Middle frontal gyrus (tissue), 1 donor: Measurements from ENCODE around the gene ARHGEF40.
A peak's percentile ranks its signal among the peaks of the same experiment; 100 is the strongest.

Source experiments
- DNase-seq: peaks from one replicate; pipeline ENCODE4 v3.0.0-alpha.2; 2015; ENCODE audit warnings: low spot score; ENCODE audit errors: extremely low spot score

ARHGEF40 gene

DNA sequence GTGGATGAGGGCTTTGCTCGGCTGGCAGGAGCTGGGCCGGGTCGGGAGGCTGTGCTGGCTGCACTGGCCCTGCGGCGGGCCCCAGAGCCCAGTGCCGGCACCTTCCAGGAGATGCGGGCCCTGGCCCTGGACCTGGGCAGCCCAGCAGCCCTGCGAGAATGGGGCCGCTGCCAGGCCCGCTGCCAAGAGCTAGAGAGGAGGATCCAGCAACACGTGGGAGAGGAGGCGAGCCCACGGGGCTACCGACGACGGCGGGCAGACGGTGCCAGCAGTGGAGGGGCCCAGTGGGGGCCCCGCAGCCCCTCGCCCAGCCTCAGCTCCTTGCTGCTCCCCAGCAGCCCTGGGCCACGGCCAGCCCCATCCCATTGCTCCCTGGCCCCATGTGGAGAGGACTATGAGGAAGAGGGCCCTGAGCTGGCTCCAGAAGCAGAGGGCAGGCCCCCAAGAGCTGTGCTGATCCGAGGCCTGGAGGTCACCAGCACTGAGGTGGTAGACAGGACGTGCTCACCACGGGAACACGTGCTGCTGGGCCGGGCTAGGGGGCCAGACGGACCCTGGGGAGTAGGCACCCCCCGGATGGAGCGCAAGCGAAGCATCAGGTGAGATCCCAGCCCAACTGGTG lies 11.5 kb downstream of the ARHGEF40 start:
- no peak for DNase-seq

DNA sequence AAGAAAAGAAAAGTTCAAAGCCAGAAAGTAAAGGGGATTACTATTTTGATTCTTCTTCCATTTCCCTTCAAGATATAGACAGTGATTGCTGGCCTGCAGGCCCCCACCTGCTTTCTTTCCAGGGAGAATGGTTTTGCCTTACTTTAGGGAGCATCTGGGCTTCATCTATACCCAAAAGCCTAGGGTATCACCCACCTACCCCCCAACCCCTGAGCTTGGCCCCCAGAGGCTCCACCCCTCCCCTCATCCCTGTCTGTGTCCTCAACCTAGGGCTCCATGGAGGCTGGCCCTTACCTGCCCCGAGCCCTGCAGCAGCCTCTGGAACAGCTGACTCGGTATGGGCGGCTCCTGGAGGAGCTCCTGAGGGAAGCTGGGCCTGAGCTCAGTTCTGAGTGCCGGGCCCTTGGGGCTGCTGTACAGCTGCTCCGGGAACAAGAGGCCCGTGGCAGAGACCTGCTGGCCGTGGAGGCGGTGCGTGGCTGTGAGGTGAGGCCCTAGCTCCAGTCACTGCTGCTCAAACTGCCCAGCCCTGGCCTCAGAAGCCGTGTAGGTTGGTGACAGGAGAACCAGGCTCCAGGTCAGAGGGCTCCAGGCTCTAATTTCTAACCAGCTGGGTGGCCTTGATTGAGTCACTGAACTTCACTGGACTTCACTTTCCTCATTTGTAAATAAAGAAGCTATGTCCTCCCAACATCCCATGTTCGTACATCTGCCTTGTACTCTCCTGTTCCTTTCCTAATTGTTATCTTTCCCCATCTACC lies 13.6 kb downstream of the ARHGEF40 start:
- DNase-seq = no peak

DNA sequence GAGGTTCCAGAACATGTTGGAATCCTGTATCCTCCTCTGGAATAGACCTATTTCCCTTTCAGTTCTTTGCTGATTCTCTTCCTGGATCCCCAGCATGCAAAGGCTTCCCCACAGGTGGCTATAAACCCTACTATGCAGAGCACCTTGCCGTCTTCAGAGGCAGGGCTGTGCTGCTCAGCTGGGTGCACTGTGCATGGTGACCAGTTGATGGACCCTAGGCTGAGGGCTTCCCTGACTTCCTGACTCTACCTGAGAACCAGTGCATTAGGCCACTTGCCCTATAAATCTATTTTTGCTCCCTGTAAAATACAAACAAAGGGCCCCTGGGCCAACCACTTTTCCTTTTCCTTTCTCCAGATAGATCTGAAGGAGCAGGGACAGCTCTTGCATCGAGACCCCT lies 14.3 kb downstream of the ARHGEF40 start:
- DNase-seq = no peak

DNA sequence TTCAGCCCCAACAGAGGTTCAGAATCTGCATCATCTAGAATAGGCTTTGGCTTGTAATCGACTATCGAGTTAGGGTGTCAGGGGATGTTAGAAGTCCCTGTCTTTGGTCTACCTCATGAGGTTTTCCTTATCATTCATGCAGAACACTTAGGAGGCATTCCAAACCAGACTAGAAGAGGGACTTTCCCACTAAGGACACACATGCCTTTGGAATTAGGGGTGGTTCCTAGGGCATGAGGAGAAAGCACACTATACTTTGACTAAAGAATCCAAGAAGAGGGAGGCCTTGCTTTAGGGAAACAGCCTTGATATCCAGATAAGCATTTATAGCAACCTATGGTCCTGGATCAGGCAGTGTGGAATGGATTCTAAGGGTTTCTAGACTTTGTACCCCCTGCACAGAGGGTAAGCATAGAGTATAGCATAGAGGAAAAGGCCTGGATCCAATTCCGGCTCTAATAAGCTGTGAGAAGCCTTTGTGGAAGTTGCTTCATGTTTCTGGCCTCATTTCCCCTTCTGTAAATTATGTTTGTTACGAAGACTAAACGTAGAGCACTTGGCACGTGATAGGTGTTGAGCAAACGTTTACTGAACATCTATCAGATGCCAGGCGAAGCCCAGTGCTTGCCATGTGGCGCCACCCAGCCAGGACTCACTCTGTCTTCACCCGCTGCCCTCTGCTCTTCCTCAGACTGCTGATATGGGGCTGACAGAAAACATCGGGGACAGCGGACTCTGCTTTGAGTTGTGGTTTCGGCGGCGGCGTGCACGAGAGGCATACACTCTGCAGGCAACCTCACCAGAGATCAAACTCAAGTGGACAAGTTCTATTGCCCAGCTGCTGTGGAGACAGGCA lies 15.1 kb downstream of the ARHGEF40 start:
- no peak for DNase-seq

DNA sequence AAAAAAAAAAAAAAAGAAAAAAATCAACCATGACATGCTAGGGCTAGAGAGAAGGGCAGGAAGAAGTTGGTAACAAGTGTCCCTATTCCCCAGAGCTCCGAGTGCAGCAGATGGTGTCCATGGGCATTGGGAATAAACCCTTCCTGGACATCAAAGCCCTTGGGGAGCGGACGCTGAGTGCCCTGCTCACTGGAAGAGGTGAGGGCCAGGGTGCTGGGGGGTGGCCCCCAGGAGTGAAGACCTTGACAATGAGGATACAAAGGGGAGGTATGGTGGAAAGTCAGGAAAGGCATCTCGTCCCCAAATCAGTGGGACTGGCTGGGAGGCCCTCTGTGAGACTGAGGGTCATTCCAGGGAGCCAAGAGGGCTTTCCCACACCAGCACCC lies 16.8 kb downstream of the ARHGEF40 start:
- DNase-seq = no peak

DNA sequence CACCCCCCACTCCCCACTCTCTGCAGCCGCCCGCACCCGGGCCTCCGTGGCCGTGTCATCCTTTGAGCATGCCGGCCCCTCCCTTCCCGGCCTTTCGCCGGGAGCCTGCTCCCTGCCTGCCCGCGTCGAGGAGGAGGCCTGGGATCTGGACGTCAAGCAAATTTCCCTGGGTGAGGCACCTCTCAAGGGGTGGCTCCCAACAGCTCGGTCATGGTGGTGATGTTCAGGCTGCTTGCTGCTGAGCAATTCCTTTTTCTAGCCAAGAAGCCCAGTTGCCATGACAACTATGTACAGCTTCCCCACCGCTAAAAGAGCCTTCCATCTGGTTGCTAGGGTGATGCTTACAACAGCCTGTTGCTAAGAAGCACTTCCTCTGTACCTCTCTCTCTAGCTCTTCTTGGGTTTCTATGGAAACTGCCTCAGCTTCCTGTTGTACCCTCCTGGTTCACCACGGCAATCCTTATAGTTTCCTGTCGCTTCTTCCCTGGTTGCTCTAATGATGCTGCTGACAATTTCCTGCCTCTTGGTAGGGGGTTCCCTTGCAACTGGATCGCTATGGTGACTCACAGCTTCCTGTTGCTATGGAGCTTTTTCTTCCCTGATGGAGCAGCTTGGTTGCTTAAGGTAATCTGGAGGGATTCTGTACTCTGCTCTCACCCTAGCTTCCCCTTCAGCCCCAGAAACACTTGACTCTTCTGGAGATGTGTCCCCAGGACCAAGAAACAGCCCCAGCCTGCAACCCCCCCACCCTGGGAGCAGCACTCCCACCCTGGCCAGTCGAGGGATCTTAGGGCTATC lies 17.4 kb downstream of the ARHGEF40 start:
- DNase-seq = peak; percentile 73

DNA sequence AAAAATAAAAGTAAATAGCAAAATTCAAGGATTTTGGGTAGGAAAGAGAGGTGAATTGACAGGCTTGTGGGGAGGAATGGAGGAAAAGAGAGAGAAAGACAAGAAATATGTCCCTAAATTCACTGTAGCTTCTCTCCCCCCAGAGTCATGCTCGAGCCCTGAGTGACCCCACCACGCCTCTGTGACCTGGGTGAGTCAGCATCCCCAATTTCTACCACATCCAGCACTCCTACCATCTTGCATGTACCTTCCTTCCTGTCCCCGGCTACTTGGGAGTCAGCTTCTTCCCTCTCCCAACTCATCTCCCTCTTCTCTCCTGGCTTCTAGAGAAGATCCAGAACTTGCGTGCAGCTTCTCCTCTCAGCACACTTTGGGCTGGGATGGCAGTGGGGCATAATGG lies 18.6 kb downstream of the ARHGEF40 start:
- no peak for DNase-seq

DNA sequence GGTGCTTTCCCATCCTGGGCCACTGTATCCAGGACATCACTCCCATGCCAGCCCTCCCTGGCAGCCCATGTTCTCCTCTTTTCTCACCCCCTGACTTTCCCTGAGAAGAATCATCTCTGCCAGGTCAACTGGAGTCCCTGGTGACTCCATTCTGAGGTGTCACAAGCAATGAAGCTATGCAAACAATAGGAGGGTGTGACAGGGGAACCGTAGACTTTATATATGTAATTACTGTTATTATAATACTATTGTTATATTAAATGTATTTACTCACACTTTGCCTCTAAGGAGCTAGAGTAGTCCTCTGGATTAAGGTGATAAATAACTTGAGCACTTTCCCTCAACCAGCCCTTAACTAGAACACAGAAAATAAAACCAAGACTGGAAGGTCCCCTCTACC lies 19.2 kb downstream of the ARHGEF40 start:
- DNase-seq = no peak

DNA sequence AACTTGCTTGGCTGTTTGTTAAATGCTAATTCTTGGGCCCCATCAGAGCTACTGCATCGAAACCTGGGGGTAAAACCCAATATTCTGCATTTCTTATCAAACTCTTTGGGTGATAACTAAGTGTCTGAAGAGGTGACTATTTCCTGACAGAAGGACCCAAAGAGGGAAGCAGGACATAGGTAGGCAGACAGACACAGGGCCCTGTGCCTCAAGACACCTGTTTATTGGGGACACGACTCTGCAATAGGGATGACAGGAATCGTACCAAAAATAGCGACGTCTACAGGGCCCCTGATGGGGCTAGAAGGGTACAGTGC lies 19.7 kb downstream of the ARHGEF40 start:
- no peak for DNase-seq

DNA sequence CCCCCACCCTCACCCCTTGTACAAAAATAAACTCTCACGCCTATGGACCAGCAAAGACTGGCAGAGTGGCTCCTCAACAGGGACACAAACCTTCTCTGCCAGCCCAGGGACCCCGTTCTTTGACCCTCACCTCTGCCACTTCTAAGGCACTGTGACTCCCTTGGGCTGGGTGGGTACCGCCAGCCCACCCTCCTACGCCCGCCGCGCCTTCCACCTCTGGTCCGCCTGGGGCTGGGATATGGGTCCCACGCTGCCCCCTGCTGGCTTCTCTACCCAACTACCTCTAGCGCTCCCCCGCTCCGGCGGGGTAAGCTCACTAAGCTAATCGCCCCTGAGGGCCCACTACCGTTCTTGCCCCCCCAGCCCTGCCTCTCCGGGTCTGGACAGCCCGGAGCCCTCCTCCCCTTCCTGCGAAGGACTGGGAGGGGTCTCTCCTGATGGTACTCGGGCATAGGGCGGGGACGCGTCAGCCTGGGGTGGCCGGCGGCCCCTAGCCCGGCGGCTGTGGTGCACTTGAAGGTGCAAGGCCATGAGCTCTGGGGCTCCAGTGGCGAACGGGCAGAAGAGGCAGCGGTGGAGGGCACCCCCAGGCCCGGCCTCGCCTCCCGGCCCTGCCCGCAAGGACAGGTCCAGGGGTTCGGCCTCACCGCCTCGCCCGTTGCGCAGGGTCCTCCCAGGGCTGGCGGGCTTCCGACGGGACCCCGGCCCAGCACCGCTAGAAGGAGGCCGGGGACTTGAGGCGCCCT lies 20.3 kb downstream of the ARHGEF40 start:
- DNase-seq = no peak

DNA sequence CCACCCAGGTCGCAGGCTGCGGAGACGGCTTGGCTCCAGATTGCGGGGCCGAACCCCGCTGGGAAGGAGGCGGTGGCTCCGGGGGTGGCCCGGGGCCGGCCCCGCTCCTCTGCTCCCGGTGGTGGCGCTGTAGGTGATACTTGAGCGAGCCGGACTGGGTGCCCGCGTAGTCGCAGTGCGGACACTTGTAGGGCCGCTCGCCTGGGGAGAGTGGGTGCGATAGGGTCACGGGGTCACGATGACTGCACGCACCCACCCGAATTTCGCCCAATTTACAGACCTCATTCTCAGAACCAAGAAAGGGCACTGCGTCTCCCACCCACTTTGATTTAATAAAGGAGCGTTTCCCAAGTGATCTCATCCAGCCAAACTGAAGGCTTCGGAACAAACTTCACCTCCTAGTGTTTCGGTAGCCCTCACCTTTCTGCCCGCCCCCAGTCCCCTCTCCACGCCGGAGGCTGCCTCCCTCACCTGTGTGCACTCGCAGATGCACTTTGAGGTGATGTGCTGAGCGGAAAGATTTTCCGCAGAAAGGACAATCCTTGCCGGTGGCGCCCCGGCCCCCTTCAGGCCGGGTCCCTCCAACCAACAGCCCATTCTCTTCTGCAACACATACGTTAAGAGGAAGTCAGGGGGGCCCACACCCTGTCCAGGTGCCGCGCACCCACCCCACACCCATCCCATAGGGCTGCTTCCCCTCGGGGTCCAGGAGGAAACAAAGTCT lies 21.0 kb downstream of the ARHGEF40 start:
- DNase-seq = no peak

DNA sequence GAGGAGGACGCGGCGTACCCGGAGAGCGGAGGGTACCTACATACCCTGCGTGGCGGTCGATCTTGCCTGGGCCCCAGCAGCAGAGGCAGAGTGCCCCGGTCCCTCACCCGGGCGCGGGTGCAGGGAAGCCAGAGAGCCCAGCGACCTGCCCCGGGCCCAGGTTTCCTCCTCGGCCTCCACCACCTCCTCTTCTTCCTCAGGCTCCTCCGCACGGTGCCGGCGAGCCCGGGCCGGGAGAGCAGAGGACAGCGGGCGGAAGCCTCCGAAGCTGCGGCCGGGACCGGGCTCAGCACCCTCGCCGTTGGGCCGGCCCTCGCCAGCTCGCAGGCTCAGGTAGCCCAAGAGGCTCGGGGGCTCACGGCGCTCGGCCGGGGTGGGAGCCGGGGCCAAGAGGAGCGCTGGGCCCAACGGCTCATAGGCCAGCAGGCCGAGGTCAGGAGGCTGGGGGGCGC lies 21.7 kb downstream of the ARHGEF40 start:
- DNase-seq = no peak

DNA sequence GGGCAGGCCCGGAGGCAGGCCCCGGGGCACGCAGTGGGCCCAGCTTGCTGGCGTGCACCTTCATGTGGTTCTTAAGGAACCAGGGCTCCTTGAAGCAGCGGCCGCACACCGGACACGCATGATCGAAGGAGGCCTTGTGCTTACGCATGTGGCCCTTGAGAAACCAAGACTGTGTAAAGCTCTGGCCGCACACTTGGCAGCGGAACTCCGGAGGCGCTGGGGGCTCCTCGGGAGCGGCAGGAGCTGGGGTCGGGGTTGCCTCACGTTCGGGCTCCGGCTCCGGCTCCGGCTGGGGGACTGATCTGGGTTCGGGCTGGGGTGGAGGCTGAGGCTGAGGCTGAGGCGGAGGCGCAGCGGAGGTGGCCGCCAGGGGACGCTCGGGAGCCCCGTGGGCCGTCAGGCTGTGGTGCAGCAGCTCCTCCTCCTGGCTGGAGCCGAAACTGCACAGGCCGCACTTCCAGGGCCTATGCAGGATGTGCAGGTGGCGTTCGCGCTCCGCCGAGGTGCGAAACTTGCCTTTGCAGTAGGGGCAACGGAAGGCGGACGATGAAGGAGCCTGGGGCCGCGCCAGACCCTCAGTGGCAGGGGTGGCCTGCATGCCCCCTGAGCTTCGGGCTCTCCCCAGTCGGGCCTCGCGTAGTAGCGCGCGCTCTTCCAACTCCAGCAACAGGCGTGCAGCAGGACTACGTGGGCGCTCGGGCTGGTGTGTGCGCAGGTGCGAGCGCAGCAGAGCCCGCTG lies 22.3 kb downstream of the ARHGEF40 start:
- DNase-seq = no peak

DNA sequence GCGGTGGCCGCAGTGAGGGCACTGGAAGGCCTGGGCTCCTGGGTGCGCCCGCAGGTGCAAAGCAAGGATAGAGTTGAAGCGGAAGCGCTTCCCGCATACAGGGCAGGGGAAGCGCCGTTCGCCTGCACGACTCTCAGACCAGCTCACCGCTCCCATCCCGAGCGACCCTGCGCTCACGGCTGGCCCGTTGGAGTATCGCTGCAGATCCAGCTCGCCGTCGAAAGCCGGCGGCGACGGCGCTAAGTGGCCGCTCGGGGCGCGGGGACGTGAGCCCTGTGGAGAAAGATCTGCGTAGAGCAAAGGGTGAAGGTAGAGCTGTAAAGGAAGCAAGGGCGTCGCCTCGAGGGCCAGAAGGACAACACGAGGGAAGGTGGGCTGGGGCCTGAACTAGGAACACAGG lies 22.9 kb downstream of the ARHGEF40 start:
- DNase-seq = no peak

DNA sequence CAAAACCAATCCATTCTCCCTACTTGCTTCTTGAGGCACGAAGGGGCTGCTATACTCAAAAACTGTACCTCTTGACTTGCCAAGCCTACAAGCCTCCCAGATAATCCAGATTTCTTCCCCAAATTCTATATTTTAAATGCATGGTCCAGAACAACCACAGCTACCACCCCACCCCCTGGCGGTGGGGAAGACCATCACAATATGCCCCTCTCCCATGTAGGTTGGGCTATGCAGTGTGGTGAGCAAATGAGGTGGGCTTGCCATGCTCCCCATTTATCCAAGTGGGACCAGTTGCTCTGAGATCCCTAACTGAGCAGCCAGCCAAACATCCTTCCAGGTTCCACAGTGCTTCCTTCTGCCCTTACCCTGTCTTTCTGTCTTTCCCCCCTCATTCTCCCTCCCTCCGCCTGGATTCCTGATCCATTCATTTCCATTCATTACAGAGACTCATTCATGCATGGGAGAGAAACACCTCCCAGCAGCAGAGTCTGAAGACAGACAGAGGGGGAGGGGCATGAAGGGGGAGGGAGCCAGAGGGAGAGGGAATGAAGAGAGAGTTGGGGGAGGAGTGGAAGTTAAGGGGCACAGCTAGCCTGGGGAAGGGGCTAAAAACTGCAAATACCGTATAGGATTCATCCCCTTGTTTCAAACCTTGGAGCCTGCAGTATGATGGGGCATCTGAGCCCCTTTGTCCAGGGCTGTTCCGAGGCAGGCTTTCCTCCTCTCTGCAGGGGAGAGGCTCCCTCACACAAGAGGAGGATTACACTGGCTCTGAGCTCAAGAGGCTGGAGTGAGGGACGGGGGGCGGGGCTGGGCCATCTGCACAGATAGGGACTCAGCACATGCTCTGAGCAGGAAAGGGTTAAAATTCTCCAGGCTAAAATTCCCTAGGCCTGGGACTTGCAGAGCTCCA lies 23.9 kb downstream of the ARHGEF40 start:
- no peak for DNase-seq

DNA sequence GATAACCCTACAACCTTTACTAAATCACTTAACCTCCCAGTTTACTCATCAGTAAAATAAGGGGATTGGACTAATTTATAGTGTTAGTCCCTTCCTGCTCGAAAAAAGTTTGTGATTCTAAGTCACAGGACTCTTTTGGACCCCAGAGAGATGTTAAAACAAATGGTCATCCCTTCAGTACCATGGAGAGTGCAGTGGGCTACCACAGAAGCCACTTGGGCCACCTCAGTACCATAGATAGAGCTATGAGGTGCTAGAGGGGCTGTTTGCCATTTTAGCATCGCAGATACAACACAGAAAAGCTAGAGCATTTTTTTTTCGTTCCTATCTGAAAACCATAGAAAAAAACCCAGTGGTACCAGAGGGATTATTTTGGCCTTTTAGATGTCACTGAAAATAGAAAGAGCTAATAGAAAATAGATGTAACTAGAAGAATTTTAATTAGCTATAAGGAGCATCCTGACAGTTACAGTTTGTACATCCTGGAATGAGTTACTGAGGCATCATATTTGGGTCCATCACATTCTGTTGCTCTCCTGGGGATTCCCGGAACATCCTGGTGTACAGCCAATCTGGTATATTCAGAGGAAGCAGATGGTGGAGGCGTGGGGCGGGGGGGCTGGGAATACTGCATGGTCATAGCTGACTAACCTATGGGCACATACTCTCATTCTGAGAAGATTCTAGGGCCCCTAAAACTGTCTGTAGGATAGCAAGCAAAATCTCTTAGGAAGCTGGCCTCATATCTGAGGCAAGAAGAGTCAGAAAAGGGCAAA lies 25.5 kb downstream of the ARHGEF40 start:
- DNase-seq = peak; percentile 11

DNA sequence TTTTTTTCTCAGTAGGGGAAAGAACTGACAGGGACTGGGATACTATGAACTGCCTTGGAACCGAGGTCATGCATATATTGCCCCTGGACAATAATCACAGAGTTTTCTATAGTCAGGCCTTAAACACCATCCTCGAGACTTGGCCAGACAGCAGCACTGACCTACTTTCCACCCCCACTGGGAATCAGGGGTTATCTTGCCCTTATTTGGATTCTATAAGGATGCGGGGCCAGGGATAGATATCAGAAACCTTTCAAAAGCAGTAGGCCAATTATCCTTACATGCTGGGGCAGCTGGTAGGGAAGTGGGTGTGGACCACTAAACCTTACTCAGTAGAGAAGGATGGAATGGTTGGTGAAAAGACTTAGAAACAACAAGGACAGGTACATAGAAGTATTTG lies 26.3 kb downstream of the ARHGEF40 start:
- no peak for DNase-seq
